ENCODE results near the gene KCNQ1OT1.

Gene KCNQ1OT1

GRCh38 chr11:2665526-2666400 is 34.0 kb downstream of the KCNQ1OT1 start:
- no peak for DNase-seq

DNA sequence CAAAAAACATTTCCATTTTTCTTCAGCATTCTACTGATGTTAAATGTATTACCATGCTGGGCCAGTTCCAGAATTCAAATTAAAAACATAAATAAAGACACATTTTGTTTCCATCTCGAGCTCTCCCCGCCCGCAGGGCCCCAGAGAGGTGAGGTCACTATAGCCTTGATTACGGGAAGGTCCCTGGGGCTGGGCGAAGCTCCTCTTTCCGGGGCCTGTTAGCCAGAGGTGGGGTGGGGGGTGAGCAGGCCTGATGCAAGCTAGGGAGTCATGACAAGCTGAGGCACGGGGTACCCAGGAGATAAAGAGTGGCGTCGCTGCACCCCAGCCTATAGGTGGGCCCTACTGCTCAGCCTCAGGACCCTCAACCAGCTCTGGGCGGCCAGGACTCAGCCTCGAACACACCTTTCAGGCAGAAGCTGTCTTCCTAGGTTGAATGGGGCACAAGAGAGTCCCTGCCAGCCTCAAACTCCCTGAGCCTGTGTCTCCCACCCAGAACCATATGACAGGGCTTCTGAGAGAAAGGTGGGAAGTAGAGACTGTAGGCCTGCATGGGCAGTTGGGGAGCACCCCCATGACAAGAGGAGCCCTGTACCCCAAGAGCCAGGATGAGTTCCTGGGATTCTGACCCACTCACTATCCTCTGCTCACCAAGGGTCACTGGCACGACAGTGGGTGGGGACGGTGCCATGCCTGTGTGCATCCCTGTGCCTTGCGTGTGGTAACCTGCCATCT is 34.8 kb downstream of the KCNQ1OT1 start:
- DNase-seq: no peak

- DNase-seq: no peak
Observed at GRCh38 chr11:2664376-2664775, 35.4 kb downstream of the KCNQ1OT1 start.

- DNase-seq: no peak
Observed at GRCh38 chr11:2663915-2664314, 35.9 kb downstream of the KCNQ1OT1 start.

DNA sequence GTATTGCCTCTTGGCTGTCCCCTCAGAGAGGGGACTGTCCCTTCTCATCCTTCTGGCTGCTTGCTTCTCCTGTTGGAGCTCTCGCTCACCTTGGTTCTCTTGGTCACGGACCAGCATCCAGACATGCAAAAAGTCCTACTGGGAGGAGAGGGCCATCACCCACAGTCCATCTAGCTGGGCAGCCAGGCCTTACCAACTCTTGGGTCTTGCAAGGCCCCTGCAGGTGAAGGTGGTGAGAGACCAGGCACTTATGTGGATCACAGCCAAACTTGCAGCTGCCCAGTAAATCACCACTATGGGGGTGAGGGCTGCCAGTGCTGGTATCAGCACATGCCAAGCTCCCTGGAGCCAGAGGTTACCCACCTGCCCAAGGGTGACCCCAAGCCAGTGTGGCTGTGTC is 36.3 kb downstream of the KCNQ1OT1 start:
- no peak for DNase-seq

DNA sequence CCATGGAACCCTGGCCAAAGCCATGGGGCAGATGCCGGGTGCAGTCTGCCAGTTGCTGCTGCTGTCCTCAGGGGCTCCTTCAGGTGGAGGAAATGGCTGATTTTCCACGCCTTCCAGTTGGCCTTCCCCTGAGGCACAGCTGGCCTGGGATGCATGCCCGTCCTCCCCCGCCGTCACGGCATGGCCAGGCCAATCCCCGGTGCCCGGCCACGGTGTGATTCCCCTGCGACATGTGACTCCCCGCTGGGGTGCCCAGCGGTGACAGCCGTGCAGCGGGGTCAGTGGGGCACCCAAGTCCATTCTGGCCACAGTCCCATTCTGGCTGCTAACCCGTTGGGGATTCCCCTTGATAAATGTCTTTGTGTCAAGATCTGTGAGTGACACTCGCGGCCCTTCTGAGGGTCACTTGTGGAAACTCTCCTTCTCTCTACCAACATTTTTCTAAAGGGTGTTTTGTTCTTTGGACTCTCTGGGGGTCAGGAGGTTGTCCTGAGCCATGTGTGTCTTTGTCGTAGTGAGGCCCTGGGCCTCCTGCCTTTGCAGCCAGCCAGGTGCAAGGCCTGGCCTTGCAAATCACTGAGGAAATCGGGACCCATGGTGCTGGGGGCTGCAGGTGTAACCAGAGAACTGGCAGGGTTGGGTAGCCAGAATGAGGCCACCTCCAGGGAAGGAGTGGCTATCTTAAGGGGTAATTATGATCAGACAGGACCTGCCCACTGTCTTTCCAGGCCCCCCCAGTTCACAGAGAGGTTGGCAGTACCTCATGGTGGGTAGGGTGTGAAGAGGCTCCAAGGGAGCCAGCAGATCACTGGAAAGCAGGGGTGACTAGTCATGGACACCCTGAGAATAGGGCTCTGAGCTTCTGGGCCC is 37.1 kb downstream of the KCNQ1OT1 start:
- no peak for DNase-seq

GRCh38 chr11:2662024-2662312 is 37.8 kb downstream of the KCNQ1OT1 start:
- DNase-seq: no peak

DNA sequence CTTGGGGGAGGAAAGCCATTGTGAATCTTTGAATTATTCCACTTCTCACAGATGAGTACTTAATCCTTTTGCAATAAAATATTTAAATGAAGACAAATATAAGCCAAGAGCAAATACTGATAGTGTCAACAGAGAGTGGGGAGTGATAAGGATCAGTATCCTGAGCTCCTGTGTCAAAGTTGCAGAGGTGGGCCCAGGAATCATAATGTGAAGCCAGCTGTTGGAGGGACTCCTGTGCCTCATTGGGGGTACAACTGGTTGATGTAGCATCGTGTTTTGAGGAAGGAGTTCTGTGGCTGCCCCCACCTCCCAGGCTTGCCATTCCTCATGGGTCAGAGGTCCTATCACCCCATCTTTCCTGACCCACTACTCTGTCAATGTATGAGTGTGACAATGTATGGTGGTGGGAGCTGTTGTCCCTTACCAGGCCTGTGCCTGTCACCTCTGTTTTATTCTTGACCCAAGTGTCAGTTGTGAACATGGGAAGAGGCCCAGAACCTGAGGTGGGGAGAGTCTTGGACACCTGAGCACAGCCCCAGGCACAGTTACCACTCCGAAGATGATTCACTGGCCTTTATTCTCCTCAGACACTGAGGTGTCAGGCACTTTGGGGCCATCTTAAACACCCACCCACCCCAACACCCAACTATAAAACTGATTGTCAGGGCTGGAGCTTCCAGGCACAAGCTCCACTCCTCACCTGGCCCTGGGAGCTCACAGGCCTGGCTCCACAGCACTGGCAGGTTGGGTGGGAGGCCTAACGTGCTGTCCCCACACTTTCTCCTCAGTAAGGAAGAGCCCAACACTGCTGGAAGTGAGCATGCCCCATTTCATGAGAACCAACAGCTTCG is 38.4 kb downstream of the KCNQ1OT1 start:
- DNase-seq: no peak

- DNase-seq: no peak
Observed at GRCh38 chr11:2660357-2660939, 39.3 kb downstream of the KCNQ1OT1 start.

DNA sequence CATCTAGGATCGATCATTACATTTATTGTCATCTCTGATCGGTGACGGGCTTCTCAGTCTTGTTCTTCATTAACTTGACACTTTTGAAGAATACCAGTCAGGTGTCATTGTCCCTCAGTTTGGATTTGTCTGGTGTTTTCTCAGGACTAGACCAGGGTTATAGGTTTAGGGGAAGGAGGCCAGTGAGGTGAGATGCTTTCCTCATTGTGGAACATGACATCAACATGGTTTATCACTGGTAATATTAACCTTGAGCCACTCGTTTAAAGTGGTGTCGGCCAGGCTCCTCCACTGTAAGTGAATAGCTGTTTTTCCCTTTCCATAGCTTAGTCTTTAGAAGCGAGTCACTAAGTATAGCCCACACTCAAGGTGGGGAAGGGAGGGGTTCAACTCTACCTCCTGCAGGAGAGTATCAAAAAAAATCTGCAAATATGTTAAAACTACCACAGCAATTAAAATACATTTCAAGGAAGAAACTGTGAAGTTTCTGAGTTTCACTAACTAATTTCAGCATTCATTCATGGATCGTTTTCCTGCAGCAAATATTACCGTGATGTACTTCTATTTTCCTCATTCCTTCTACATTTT is 42.0 kb downstream of the KCNQ1OT1 start:
- no peak for DNase-seq

GRCh38 chr11:2656859-2657258 is 42.9 kb downstream of the KCNQ1OT1 start:
- no peak for DNase-seq

DNA sequence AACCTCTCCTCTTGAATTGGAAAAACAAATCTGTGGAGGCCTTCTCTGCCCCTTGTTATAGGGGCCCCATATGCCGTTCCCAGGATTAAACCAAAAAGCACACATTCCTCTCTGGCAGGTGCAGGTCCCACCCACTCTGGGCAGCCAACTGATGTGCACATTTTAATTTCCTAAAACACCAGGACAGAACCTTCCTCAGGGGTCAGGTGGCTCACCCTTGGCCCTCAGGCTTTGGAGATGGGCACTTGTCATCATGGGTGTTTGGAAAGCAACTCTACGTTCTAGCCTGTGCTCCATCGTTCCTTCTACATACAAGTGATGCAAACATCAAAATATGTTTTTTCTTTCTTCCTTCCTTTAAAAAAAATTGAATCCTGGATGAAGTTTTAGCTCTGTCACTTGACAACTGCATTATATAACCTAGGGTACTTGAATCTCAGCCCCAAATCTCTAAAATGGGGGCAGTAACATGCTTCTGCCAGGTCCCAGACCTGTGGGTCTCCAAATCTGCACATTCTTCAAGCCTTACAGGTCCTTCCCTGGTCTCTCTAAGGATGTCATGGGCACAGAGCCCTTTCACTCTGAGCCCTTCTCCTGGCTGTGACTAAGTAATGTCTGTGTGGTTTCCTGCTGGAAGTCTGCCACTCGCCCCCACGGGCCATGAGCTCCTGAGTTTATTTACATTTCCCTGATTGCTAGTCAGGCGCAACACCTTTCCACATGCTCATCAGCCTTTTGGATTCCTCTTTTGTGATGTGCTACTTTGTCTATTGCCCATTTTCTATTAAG is 43.8 kb downstream of the KCNQ1OT1 start:
- no peak for DNase-seq

GRCh38 chr11:2655016-2655719 is 44.6 kb downstream of the KCNQ1OT1 start:
- no peak for DNase-seq

- no peak for DNase-seq
Observed at GRCh38 chr11:2653930-2654739, 45.7 kb downstream of the KCNQ1OT1 start.

DNA sequence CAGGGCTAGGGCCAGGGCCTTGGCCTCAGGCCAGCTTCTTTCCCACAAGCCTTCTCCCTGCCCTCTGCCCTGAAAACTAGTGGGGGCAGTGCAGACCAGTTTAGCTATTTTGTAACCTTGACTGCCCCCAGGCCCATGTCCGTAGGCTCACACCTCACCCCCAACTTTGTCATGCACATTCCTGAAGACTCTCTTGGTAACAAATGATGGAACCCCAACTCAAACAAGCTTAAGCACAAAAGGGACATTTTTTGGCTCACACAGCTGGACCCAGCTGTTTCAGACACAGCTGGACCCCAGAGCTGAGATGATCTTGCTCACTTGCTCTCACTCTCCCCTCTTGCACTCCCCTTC is 46.6 kb downstream of the KCNQ1OT1 start:
- no peak for DNase-seq

- DNase-seq: no peak
Observed at GRCh38 chr11:2652333-2653197, 47.2 kb downstream of the KCNQ1OT1 start.

DNA sequence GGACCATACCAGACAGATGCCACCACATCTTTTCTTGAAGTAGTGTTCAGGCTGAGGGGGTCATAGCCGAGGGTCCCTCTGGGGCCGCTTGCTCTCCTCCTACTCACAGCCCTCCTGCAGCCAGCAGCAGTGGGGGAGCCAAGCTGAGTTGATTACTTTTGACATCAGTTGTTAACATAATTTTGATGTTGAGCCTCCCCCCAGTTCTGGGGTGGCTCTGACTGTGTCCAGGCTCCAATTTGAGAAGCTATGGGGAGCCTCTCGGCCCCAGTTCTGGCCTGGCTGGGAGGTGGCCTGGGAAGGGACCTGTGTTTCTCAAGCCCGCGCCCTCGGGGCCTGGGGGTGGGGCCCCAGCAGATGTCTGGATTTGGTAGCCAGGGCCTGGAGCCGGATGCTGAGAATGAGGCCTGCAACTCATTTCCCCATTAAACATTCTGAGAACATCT is 47.9 kb downstream of the KCNQ1OT1 start:
- no peak for DNase-seq

DNA sequence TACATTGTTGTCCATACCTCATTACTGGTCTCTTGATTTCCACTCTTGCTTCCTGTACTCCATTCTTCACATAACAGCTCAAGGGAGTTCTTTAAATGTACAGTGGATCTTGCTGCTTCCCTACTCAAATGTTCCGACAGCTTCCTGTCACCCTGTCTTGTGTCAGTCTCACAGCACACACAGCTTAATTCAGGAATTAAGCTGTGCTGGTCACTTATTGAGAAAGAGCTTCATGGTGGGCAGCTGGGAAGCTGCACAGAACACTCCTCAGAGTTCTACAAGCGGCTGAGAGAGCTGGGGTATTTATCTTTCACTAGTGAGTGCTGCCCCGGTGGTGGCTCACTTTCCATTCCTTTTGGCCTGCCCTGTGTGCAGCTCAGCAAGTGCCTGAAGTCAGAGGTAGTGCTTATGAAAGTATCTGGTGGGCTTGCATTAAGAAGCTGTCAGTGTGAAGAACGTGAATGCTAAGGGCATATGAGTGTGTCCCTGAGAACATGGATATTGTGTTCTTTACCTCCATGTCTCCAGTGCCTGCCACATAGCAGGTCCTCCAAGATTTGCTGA is 48.7 kb downstream of the KCNQ1OT1 start:
- DNase-seq: no peak
